Central memory CD4-positive, alpha-beta T cell (primary cell): ENCODE measurements around the gene ABHD3.
"Not testable (repeated sequence)": the region's sequence is repeated elsewhere in the genome, so short reads cannot be mapped to it uniquely, and the experiment has no call there.

ENCODE experiments used
- DNase-seq: peaks from one replicate; pipeline ENCODE4 v3.0.0; 2022

The ABHD3 gene

GRCh38 chr18:21650311-21650710 is 54.3 kb downstream of the ABHD3 start:
- DNase-seq, result no peak

- DNase-seq, result not testable (repeated sequence)
These were observed 64.2 kb downstream of the ABHD3 start for GRCh38 chr18:21640375-21640774.

GRCh38 chr18:21638822-21639221 is 65.8 kb downstream of the ABHD3 start:
- no peak for DNase-seq

- no peak for DNase-seq
These were observed 67.8 kb downstream of the ABHD3 start for GRCh38 chr18:21636769-21637168.

- no peak for DNase-seq
These were observed 69.9 kb downstream of the ABHD3 start for GRCh38 chr18:21634588-21635199.

GRCh38 chr18:21632393-21632792 is 72.2 kb downstream of the ABHD3 start:
- no peak for DNase-seq

- DNase-seq, result no peak
These were observed 75.3 kb downstream of the ABHD3 start for GRCh38 chr18:21629089-21629832.

- not testable (repeated sequence) for DNase-seq
These were observed 82.9 kb downstream of the ABHD3 start for GRCh38 chr18:21621640-21622039.

GRCh38 chr18:21612125-21613039 is 92.2 kb downstream of the ABHD3 start, which contains the start of gene SNRPD1:
Gene SNRPD1 (plus strand): TSS chr18:21612314. CDS start chr18:21612430, 116 bp downstream.
- DNase-seq, result peak; percentile 83

GRCh38 chr18:21611401-21612124 is 93.0 kb downstream of the ABHD3 start:
- DNase-seq, result not testable (repeated sequence)

GRCh38 chr18:21605213-21605612 is 99.4 kb downstream of the ABHD3 start:
- DNase-seq, result no peak

- no peak for DNase-seq
These were observed 99.9 kb downstream of the ABHD3 start for GRCh38 chr18:21604671-21605070.

GRCh38 chr18:21602299-21602587 is 102.3 kb downstream of the ABHD3 start:
- DNase-seq, result no peak
